Breast epithelium (tissue), 4 donors: ENCODE results near the gene GPR162. TPM values are rescaled to one million over a fixed set of nuclear protein-coding genes. Genes with fewer than 3 reads are reported as not detected.
"Not testable (repeated sequence)": the region's sequence is repeated elsewhere in the genome, so short reads cannot be mapped to it uniquely, and the experiment has no call there.

ENCODE experiments used
- DNase-seq, 2 donors: peaks; one replicate each; pipeline ENCODE4 v3.0.0-alpha.2; 2019; ENCODE audit warnings: low spot score in 2 of 2
- H3K27ac ChIP-seq, 2 donors: fragments of 200-600 bp; sonication (generic) in 1 of 2; one replicate each; pipeline ENCODE4 v1.5.1; 2016 to 2019; ENCODE audit warnings: mild to moderate bottlenecking in 1 of 2
- H3K27me3 ChIP-seq, 2 donors: fragments of 200-600 bp; sonication (generic) in 1 of 2; one replicate each; pipeline versions ENCODE4 v1.5.1 to v1.6.0; 2017 to 2019; ENCODE audit warnings: control low read depth in 1 of 2, mild to moderate bottlenecking in 1 of 2
- H3K36me3 ChIP-seq: fragments of 200-600 bp; one replicate; pipeline ENCODE4 v1.5.1; 2019
- H3K4me1 ChIP-seq, 2 donors: fragments of 200-600 bp; sonication (generic); one replicate each; pipeline ENCODE4 v1.5.1; 2016 to 2019; ENCODE audit warnings: control low read depth in 1 of 2
- H3K4me3 ChIP-seq, 3 donors: fragments of 200-600 bp; sonication (generic); 1 replicate in 2 of 3; 2 replicates in 1 of 3; pipeline ENCODE4 v1.5.1; 2016 to 2019; ENCODE audit warnings: mild to moderate bottlenecking in 3 of 3, moderate library complexity in 2 of 3
- H3K9me3 ChIP-seq, 2 donors: fragments of 200-600 bp; sonication (generic) in 1 of 2; one replicate each; pipeline ENCODE4 v1.5.1; 2016 to 2019; ENCODE audit warnings: control low read depth in 1 of 2
- CTCF ChIP-seq, 3 donors: fragments of 450-650 bp; IDR thresholded peaks; one replicate each; pipeline ENCODE4 v1.5.1; 2016 to 2017; ENCODE audit warnings: antibody characterized with exemption in 3 of 3, mild to moderate bottlenecking in 3 of 3, moderate library complexity in 3 of 3
- POLR2A ChIP-seq: fragments of 450-650 bp; IDR thresholded peaks from one replicate; pipeline ENCODE4 v1.6.1; 2016; ENCODE audit warnings: antibody characterized with exemption, mild to moderate bottlenecking, moderate library complexity
- POLR2AphosphoS5 ChIP-seq, 3 donors: sonication (generic); formaldehyde crosslinking; IDR thresholded peaks; one replicate each; pipeline ENCODE4 v1.6.1; 2017; ENCODE audit warnings: antibody characterized with exemption in 3 of 3
- intact Hi-C: fragments of 100-400 bp; cut with DNase I; formaldehyde crosslinking; loops from one replicate; pipeline ENCODE4 v1.15.1; 2023; ENCODE audit warnings: low total_unique reads
- total RNA-seq, 3 donors: library from RNA; depleted of rRNA; stranded (reverse); fragments of >200 nt; gene quantifications; one replicate each; pipeline ENCODE4 v1.1.0, GENCODE V29; 2016

The GPR162 gene
- total RNA-seq, 3 donors from 2014 or later: 2.6 to 4.2 (median 4.1) TPM

- no peak for DNase-seq
- H3K4me3 ChIP-seq: peak overlapping the region; percentile 90 to 100 (median 94)
- no peaks in the 10 kb centered on the region for H3K36me3 ChIP-seq
- intact Hi-C loops: loop anchor here (10.0 kb wide), 1 partner anchor 98 kb away; no protein-coding TSS in a partner anchor
- no peaks in the 10 kb centered on the region for H3K9me3 ChIP-seq
- TF ChIP-seq POLR2A (no peak), CTCF (IDR thresholded peaks at IDR 0.05) (no peak), POLR2AphosphoS5 (IDR thresholded peaks at IDR 0.05) (peak in 1 of 3 donors; percentile 19)
- peak overlapping the region; percentile 95 to 96 for H3K27ac ChIP-seq
- H3K27me3 ChIP-seq: no peaks in the 10 kb centered on the region
- peaks cover 1 to 25% of the 10 kb centered on the region in 2 donors for H3K4me1 ChIP-seq
Observed at GRCh38 chr12:6866920-6867412, 45.3 kb downstream of the GPR162 start.

GRCh38 chr12:6867413-6868210 lies 46.0 kb downstream of the GPR162 start, which contains the start of gene TPI1:
TSS of gene TPI1 (plus strand) at chr12:6867531. CDS start at chr12:6867567, 36 bp downstream.
- intact Hi-C loops: loop anchor here (10.0 kb wide), 1 partner anchor 97 kb away; no protein-coding TSS in a partner anchor
- peak; percentile 68 to 90 for DNase-seq
- Histone ChIP-seq H3K4me1 (peaks cover 5 to 27% of the 10 kb centered on the region in 2 donors), H3K27me3 (no peaks in the 10 kb centered on the region), H3K27ac (peak within 1 kb of the TSS; percentile 95 to 96), H3K4me3 (peak within 1 kb of the TSS; percentile 90 to 100 (median 94)), H3K9me3 (no peaks in the 10 kb centered on the region), H3K36me3 (no peaks in the 10 kb centered on the region)
- TF ChIP-seq POLR2A: peak; percentile 94
- TF ChIP-seq CTCF (IDR thresholded peaks at IDR 0.05): peak in 1 of 3 donors; percentile 12
- TF ChIP-seq POLR2AphosphoS5 (IDR thresholded peaks at IDR 0.05): peak; percentile 93 to 100 (median 98)

GRCh38 chr12:6868211-6869048 lies 46.8 kb downstream of the GPR162 start:
- DNase-seq: no peak
- TF ChIP-seq CTCF (IDR thresholded peaks at IDR 0.05): no peak
- TF ChIP-seq POLR2A: no peak
- TF ChIP-seq POLR2AphosphoS5 (IDR thresholded peaks at IDR 0.05): no peak
- Histone ChIP-seq H3K4me1 (peaks cover 5 to 27% of the 10 kb centered on the region in 2 donors), H3K36me3 (no peaks in the 10 kb centered on the region), H3K9me3 (no peaks in the 10 kb centered on the region), H3K27me3 (no peaks in the 10 kb centered on the region), H3K4me3 (peak overlapping the region; percentile 90 to 100 (median 94)), H3K27ac (peak overlapping the region; percentile 95 to 96)
- intact Hi-C loops: loop anchor here (10.0 kb wide), 1 partner anchor 96 kb away; no protein-coding TSS in a partner anchor

GRCh38 chr12:6869049-6870021 lies 47.7 kb downstream of the GPR162 start:
- Histone ChIP-seq H3K27me3 (no peaks in the 10 kb centered on the region), H3K36me3 (no peaks in the 10 kb centered on the region), H3K4me1 (peaks cover 5 to 27% of the 10 kb centered on the region in 2 donors), H3K4me3 (peak overlapping the region; percentile 90 to 100 (median 94)), H3K9me3 (no peaks in the 10 kb centered on the region), H3K27ac (peak overlapping the region; percentile 95 to 96)
- intact Hi-C loops: loop anchor here (5.0 to 10.0 kb wide), 2 partner anchors 95 to 662 kb away; no protein-coding TSS in a partner anchor
- DNase-seq: peak; percentile 74 to 83
- no peak for TF ChIP-seq POLR2A
- TF ChIP-seq POLR2AphosphoS5 (IDR thresholded peaks at IDR 0.05): peak in 1 of 3 donors; percentile 37
- peak; percentile 82 to 94 (median 89) for TF ChIP-seq CTCF (IDR thresholded peaks at IDR 0.05)

GRCh38 chr12:6870304-6870703 lies 48.7 kb downstream of the GPR162 start:
- H3K36me3 ChIP-seq, H3K27me3 ChIP-seq, H3K9me3 ChIP-seq, H3K4me3 ChIP-seq, DNase-seq: not testable (repeated sequence)
- H3K4me1 ChIP-seq: peaks cover 5 to 27% of the 10 kb centered on the region in 2 donors
- H3K27ac ChIP-seq: peak overlapping the region in 1 of 2 donors; percentile 12
- intact Hi-C loops: loop anchor here (5.0 kb wide), 1 partner anchor 663 kb away; no protein-coding TSS in a partner anchor
